Transverse colon (tissue), 4 donors: ENCODE measurements around the gene FOXP1. TPM values are rescaled to one million over a fixed set of nuclear protein-coding genes. Genes with fewer than 3 reads are reported as not detected.

Experiments used
- DNase-seq: peaks from one replicate; pipeline ENCODE4 v3.0.0-alpha.2; 2019
- H3K27ac ChIP-seq, 4 donors: fragments of 200-600 bp; sonication (generic); 2 replicates each; pipeline ENCODE4 v1.5.1; 2016 to 2018; ENCODE audit warnings: inconsistent platforms in 4 of 4
- H3K27me3 ChIP-seq: fragments of 200-600 bp; sonication (generic); 2 replicates; pipeline ENCODE4 v1.5.1; 2017; ENCODE audit warnings: inconsistent platforms
- H3K36me3 ChIP-seq, 4 donors: fragments of 200-600 bp; sonication (generic); 2 replicates each; pipeline ENCODE4 v1.5.1; 2017 to 2019; ENCODE audit warnings: inconsistent platforms in 4 of 4
- H3K4me1 ChIP-seq, 4 donors: fragments of 200-600 bp; sonication (generic); 2 replicates each; pipeline ENCODE4 v1.5.1; 2017 to 2020; ENCODE audit warnings: inconsistent platforms in 4 of 4
- H3K4me3 ChIP-seq, 4 donors: fragments of 200-600 bp; sonication (generic); 1 replicate in 1 of 4; 2 replicates in 3 of 4; pipeline versions ENCODE4 v1.5.1 to v1.6.1; 2017 to 2019; ENCODE audit warnings: inconsistent platforms in 4 of 4
- H3K9me3 ChIP-seq, 2 donors: fragments of 200-600 bp; sonication (generic); 2 replicates each; pipeline ENCODE4 v1.5.1; 2017 to 2019; ENCODE audit warnings: inconsistent platforms in 2 of 2
- EP300 ChIP-seq: sonication (generic); formaldehyde crosslinking; IDR thresholded peaks from one replicate; pipeline ENCODE4 v1.6.1; 2017; ENCODE audit warnings: antibody characterized with exemption, low read depth
- POLR2A ChIP-seq: fragments of 450-650 bp; IDR thresholded peaks from one replicate; pipeline ENCODE4 v1.6.1; 2016; ENCODE audit warnings: antibody characterized with exemption, mild to moderate bottlenecking, moderate library complexity
- POLR2AphosphoS5 ChIP-seq, 3 donors: sonication (generic); formaldehyde crosslinking; IDR thresholded peaks; one replicate each; pipeline ENCODE4 v1.6.1; 2016; ENCODE audit warnings: antibody characterized with exemption in 3 of 3
- WGBS, 2 donors: methylation state at CpG; one replicate each; pipeline ENCODE4 v1.1.5; 2018; ENCODE audit warnings: low coverage in 1 of 2; 5-methylcytosine and 5-hydroxymethylcytosine counted together
- in situ Hi-C, 4 donors: fragments of 200-750 bp; cut with MboI; loops; one replicate each; pipeline versions ENCODE4 v1.15.0 to v1.15.1; 2017; ENCODE audit warnings: low sequenced_read_pairs in 3 of 4, low pct_ligation_motif_present in 1 of 4, low pct_unique_long_range_greater_than_20kb in 1 of 4
- intact Hi-C: fragments of 100-400 bp; cut with DNase I; formaldehyde crosslinking; loops from one replicate; pipeline ENCODE4 v1.15.1; 2023; ENCODE audit warnings: low total_unique reads
- total RNA-seq, 4 donors: library from RNA; depleted of rRNA; stranded (reverse); fragments of >200 nt; gene quantifications; one replicate each; pipeline ENCODE4 v1.1.0, GENCODE V29; 2016
- TF ChIP-seq, protein P1 (sequence below), 5 experiments: fragments of 200-600 bp in 3 of 5; fragments of 450-650 bp in 2 of 5; sonication (generic) in 3 of 5; IDR thresholded peaks; 1 replicate in 2 of 5; 2 replicates in 3 of 5; pipeline ENCODE4 v1.5.1; 2016 to 2017; ENCODE audit warnings: antibody characterized with exemption in 5 of 5, inconsistent platforms in 3 of 5, mild to moderate bottlenecking in 2 of 5, moderate library complexity in 1 of 5

The FOXP1 gene
- total RNA-seq, 4 donors from 2014 or later, result 102 to 260 (median 150) TPM

DNA sequence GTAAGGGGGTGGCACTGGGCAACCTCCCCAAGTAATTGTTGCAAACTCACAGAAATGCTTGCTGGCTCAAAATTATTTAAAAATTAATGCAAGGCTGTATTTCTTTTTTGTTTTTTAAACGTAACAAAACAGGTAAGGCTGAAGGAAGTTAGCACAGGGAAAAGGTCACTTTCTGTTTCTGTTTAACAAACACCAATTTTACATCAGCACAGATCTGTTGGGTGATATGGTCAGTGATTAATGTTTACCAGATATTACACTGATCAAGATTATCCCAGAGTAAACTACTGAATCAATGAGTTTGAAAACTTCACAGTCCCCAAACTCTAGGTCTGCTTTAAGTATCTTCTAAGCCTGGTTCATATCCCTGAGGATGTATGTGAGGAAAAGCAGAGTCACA, 558.0 kb downstream of the FOXP1 start:
- 27 to 34% methylated on average over 1 of the region's 1 CpG for WGBS, 2 donors
- no peak for DNase-seq
- intact Hi-C loops (no loop called here), in situ Hi-C loops (no loop called here)
- Histone ChIP-seq H3K36me3 (peaks cover 0 to 8% (median 0%) of the 10 kb centered on the region in 4 donors), H3K27ac (peak overlapping the region; percentile 14 to 62 (median 52)), H3K9me3 (no peaks in the 10 kb centered on the region), H3K4me1 (peaks cover 10 to 41% (median 18%) of the 10 kb centered on the region in 4 donors), H3K27me3 (no peaks in the 10 kb centered on the region), H3K4me3 (no peak overlapping the region)
- TF ChIP-seq EP300 (no peak), POLR2A (no peak), POLR2AphosphoS5 (IDR thresholded peaks at IDR 0.05) (no peak)
- TF ChIP-seq, protein P1, sequence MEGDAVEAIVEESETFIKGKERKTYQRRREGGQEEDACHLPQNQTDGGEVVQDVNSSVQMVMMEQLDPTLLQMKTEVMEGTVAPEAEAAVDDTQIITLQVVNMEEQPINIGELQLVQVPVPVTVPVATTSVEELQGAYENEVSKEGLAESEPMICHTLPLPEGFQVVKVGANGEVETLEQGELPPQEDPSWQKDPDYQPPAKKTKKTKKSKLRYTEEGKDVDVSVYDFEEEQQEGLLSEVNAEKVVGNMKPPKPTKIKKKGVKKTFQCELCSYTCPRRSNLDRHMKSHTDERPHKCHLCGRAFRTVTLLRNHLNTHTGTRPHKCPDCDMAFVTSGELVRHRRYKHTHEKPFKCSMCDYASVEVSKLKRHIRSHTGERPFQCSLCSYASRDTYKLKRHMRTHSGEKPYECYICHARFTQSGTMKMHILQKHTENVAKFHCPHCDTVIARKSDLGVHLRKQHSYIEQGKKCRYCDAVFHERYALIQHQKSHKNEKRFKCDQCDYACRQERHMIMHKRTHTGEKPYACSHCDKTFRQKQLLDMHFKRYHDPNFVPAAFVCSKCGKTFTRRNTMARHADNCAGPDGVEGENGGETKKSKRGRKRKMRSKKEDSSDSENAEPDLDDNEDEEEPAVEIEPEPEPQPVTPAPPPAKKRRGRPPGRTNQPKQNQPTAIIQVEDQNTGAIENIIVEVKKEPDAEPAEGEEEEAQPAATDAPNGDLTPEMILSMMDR (IDR thresholded peaks at IDR 0.05), result no peak

DNA sequence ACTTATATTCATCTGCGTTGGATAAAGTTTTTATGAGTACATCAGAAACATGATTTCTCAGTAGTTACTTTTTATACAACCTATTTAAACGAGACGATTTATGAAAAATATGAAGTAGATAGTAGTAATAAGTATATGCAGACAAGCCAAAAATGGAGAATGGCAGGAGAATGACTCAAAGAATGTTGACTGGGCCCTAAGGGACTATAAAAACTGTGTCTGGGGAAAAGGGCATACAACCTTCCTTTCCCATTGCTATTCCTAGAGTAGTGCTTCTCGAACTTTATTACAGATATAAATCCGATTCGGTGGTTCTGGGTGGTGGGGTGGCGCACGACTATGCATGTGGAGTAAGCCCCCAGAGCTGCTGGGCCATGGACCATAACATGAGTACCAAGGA, 558.5 kb downstream of the FOXP1 start:
- Histone ChIP-seq H3K27ac (peak overlapping the region; percentile 14 to 62 (median 52)), H3K4me3 (no peak overlapping the region), H3K27me3 (no peaks in the 10 kb centered on the region), H3K36me3 (peaks cover 0 to 7% (median 0%) of the 10 kb centered on the region in 4 donors), H3K4me1 (peaks cover 8 to 39% (median 17%) of the 10 kb centered on the region in 4 donors), H3K9me3 (no peaks in the 10 kb centered on the region)
- intact Hi-C loops (no loop called here), in situ Hi-C loops (no loop called here)
- no peak for DNase-seq
- WGBS, 2 donors, result 82 to 83% methylated on average over 6 to 8 of the region's 8 CpGs
- no peak for TF ChIP-seq POLR2A
- TF ChIP-seq, protein P1 (IDR thresholded peaks at IDR 0.05), result no peak
- TF ChIP-seq POLR2AphosphoS5 (IDR thresholded peaks at IDR 0.05), result no peak
- TF ChIP-seq EP300, result no peak

GRCh38 chr3:71022551-71023335, 560.8 kb downstream of the FOXP1 start:
- H3K27me3 ChIP-seq, result no peaks in the 10 kb centered on the region
- H3K27ac ChIP-seq, result peak overlapping the region in 1 of 4 donors; percentile 3
- no peak overlapping the region for H3K4me3 ChIP-seq
- in situ Hi-C loops (loop anchor here in 1 of 4 donors (25.0 kb wide), 1 partner anchor 565 kb away; the partner anchor contains the start of gene FOXP1), intact Hi-C loops (no loop called here)
- no peaks in the 10 kb centered on the region for H3K9me3 ChIP-seq
- no peak for TF ChIP-seq POLR2A
- TF ChIP-seq, protein P1 (IDR thresholded peaks at IDR 0.05), result no peak
- TF ChIP-seq EP300, result no peak
- TF ChIP-seq POLR2AphosphoS5 (IDR thresholded peaks at IDR 0.05), result no peak
- H3K36me3 ChIP-seq, result no peaks in the 10 kb centered on the region
- 90% methylated on average over 2 to 5 of the region's 5 CpGs for WGBS, 2 donors
- H3K4me1 ChIP-seq, result peaks cover 8 to 36% (median 19%) of the 10 kb centered on the region in 4 donors
- no peak for DNase-seq

DNA sequence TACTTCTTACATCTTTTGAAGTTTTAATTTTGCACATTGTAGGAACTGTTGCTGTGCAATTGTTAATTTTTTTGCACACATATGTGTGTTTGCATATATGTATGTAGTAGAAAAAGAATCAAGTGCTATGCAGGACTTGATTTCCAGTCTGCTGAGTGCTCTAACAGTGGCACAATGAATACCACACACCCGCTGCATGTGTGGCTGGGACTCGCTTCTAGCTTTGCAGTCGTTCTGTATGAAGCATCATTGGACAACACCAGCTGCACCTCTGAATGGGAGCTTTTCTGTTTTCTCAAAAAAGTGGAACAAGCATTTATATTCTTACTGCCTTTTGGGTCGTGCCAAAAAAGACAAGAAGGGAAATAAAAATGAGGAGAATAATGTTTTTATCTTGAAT, 564.7 kb downstream of the FOXP1 start:
- Histone ChIP-seq H3K27ac (peak overlapping the region in 1 of 4 donors; percentile 13), H3K4me3 (no peak overlapping the region), H3K27me3 (no peaks in the 10 kb centered on the region), H3K4me1 (peaks cover 0 to 30% (median 14%) of the 10 kb centered on the region in 4 donors), H3K9me3 (no peaks in the 10 kb centered on the region), H3K36me3 (peaks cover 0 to 14% (median 5%) of the 10 kb centered on the region in 4 donors)
- no peak for DNase-seq
- TF ChIP-seq, protein P1 (IDR thresholded peaks at IDR 0.05), result no peak
- TF ChIP-seq EP300 (no peak), POLR2AphosphoS5 (IDR thresholded peaks at IDR 0.05) (no peak), POLR2A (no peak)
- 81 to 89% methylated on average over 4 of the region's 4 CpGs for WGBS, 2 donors
- in situ Hi-C loops (loop anchor here in 1 of 4 donors (25.0 kb wide), 1 partner anchor 569 kb away; the partner anchor contains the start of gene FOXP1), intact Hi-C loops (no loop called here)
